ENCODE data around the gene GLRX. TPM values are rescaled to one million over a fixed set of nuclear protein-coding genes. Genes with fewer than 3 reads are reported as not detected.

Gene GLRX
- total RNA-seq, 4 donors from 2014 or later, result 52.2 to 148 (median 96.5) TPM

Other genes with a start within 250 kb of the GLRX start
- 1 to 10 TPM in 1 of 4 donors, under 1 TPM in 3; 0.33 to 2.0 (median 0.63) TPM for gene GPR150, start 202.6 kb downstream of the GLRX start, total RNA-seq
- gene RFESD, start 175.9 kb downstream of the GLRX start, total RNA-seq, result 1 to 10 TPM; 1.7 to 5.5 (median 3.4) TPM
- 1 to 10 TPM in 2 of 4 donors, not detected in 2; 2.4 to 4.7 TPM for gene SPATA9, start 139.7 kb downstream of the GLRX start, total RNA-seq
- gene RHOBTB3, start 91.4 kb downstream of the GLRX start, total RNA-seq, result 100 to 1,000 TPM; 131 to 198 (median 148) TPM
- gene ELL2, start 139.1 kb upstream of the GLRX start, total RNA-seq, result 100 to 1,000 TPM in 3 of 4 donors, 10 to 100 TPM in 1; 94.4 to 308 (median 208) TPM